Uterus (tissue), 4 donors: ENCODE measurements around the gene NPL. TPM values are rescaled to one million over a fixed set of nuclear protein-coding genes. Genes with fewer than 3 reads are reported as not detected.

Experiments used
- DNase-seq, 2 donors: peaks; one replicate each; pipeline ENCODE4 v3.0.0-alpha.2; 2019 to 2020
- H3K27ac ChIP-seq, 2 donors: fragments of 200-600 bp; sonication (generic); 1 replicate in 1 of 2; 2 replicates in 1 of 2; pipeline ENCODE4 v1.5.1; 2016 to 2018
- H3K27me3 ChIP-seq, 2 donors: fragments of 200-600 bp; sonication (generic); one replicate each; pipeline ENCODE4 v1.5.1; 2018 to 2019; ENCODE audit warnings: control low read depth in 1 of 2
- H3K36me3 ChIP-seq, 2 donors: fragments of 200-600 bp; sonication (generic); one replicate each; pipeline ENCODE4 v1.5.1; 2019; ENCODE audit warnings: control low read depth in 1 of 2
- H3K4me1 ChIP-seq, 2 donors: fragments of 200-600 bp; sonication (generic); one replicate each; pipeline ENCODE4 v1.5.1; 2018 to 2019; ENCODE audit warnings: control low read depth in 1 of 2
- H3K4me3 ChIP-seq, 2 donors: fragments of 200-600 bp; sonication (generic); 1 replicate in 1 of 2; 2 replicates in 1 of 2; pipeline ENCODE4 v1.5.1; 2018 to 2019; ENCODE audit warnings: mild to moderate bottlenecking in 1 of 2
- H3K9me3 ChIP-seq, 2 donors: fragments of 200-600 bp; sonication (generic); one replicate each; pipeline ENCODE4 v1.5.1; 2019; ENCODE audit warnings: control low read depth in 1 of 2
- CTCF ChIP-seq, 4 experiments: fragments of 200-600 bp in 2 of 4; fragments of 450-650 bp in 2 of 4; sonication (generic) in 2 of 4; IDR thresholded peaks; one replicate each; pipeline ENCODE4 v1.5.1; 2016 to 2019; ENCODE audit warnings: antibody characterized with exemption in 4 of 4, mild to moderate bottlenecking in 2 of 4, moderate library complexity in 1 of 4
- POLR2A ChIP-seq, 2 donors: fragments of 450-650 bp; IDR thresholded peaks; one replicate each; pipeline ENCODE4 v1.6.1; 2016; ENCODE audit warnings: antibody characterized with exemption in 2 of 2, mild to moderate bottlenecking in 1 of 2, moderate library complexity in 1 of 2
- intact Hi-C: fragments of 100-400 bp; cut with DNase I; formaldehyde crosslinking; loops from one replicate; pipeline ENCODE4 v1.15.1; 2023; ENCODE audit warnings: low total_unique reads
- total RNA-seq, 4 donors: library from RNA; depleted of rRNA in 3 of 4; stranded (reverse); fragments of >200 nt in 3 of 4; gene quantifications; one replicate each; pipeline versions ENCODE4 v1.1.0 to v1.2.4, GENCODE V29; 2014 to 2023
- donor health status: DM: yes; HTN: yes; CAD: no.

Gene NPL
- total RNA-seq, 4 donors from 2014 or later: 0.29 to 9.9 (median 4.4) TPM

DNA sequence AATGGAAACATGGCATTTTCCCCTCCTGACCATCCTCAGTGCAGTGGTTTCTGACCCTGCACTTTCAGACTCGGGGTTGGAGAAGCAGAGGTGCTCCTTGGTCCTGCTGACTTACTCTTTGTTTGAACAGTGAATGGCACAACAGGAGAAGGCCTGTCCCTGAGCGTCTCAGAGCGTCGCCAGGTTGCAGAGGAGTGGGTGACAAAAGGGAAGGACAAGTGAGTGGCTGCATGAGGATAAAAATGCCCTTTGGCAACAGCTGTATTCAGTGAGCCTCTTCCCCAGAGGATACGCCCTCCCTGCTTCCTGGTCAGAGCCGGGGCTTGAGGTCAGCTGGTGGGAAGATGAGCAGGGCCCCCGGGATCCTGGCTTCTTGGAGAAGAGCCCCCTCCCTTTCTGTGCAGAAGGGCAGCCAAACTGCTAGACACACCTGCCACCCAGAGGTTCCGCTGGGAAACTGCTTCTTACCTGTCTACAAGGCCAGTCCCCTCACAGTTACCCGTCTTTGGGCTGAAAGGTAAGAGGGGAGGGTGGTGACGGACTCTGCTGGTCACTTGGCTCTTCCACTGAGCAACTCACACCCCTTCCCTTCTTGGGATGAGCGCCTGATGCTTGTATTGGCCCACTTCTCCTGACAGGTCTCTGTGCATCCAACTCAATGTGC lies 16.6 kb downstream of the NPL start:
- Histone ChIP-seq H3K9me3 (no peaks in the 10 kb centered on the region), H3K4me3 (no peak overlapping the region), H3K4me1 (no peaks in the 10 kb centered on the region), H3K36me3 (no peaks in the 10 kb centered on the region), H3K27ac (no peak overlapping the region), H3K27me3 (no peaks in the 10 kb centered on the region)
- no peak for TF ChIP-seq CTCF (IDR thresholded peaks at IDR 0.05)
- no peak for TF ChIP-seq POLR2A (IDR thresholded peaks at IDR 0.05)
- intact Hi-C loops: no loop called here
- DNase-seq: no peak

DNA sequence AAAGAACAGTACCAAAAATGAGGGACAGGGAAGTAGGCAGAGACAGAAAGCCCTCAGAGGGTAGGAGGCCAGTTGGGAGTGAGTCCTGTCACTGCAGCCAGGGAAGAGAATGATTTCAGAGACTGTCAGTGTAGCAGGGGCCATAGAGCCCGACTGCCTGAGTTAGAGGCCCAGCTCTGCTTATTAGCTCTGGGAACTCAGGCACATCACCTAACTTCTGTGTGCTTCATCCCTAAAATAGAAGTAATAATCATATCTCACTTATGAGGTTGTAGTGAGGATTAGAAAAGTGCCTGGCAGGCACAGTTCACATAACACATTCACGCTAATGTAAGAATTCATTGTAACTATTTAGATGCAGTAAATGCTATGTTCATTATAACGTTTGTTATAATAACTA lies 18.3 kb downstream of the NPL start:
- TF ChIP-seq POLR2A (IDR thresholded peaks at IDR 0.05) (no peak), CTCF (IDR thresholded peaks at IDR 0.05) (no peak)
- no peak for DNase-seq
- Histone ChIP-seq H3K27me3 (no peaks in the 10 kb centered on the region), H3K9me3 (no peaks in the 10 kb centered on the region), H3K4me3 (no peak overlapping the region), H3K36me3 (no peaks in the 10 kb centered on the region), H3K27ac (no peak overlapping the region), H3K4me1 (no peaks in the 10 kb centered on the region)
- intact Hi-C loops: no loop called here

GRCh38 chr1:182809414-182809957 lies 19.9 kb downstream of the NPL start:
- no peak for DNase-seq
- intact Hi-C loops: no loop called here
- Histone ChIP-seq H3K4me1 (no peaks in the 10 kb centered on the region), H3K36me3 (no peaks in the 10 kb centered on the region), H3K9me3 (no peaks in the 10 kb centered on the region), H3K27ac (no peak overlapping the region), H3K4me3 (no peak overlapping the region), H3K27me3 (no peaks in the 10 kb centered on the region)
- no peak for TF ChIP-seq POLR2A (IDR thresholded peaks at IDR 0.05)
- no peak for TF ChIP-seq CTCF (IDR thresholded peaks at IDR 0.05)

DNA sequence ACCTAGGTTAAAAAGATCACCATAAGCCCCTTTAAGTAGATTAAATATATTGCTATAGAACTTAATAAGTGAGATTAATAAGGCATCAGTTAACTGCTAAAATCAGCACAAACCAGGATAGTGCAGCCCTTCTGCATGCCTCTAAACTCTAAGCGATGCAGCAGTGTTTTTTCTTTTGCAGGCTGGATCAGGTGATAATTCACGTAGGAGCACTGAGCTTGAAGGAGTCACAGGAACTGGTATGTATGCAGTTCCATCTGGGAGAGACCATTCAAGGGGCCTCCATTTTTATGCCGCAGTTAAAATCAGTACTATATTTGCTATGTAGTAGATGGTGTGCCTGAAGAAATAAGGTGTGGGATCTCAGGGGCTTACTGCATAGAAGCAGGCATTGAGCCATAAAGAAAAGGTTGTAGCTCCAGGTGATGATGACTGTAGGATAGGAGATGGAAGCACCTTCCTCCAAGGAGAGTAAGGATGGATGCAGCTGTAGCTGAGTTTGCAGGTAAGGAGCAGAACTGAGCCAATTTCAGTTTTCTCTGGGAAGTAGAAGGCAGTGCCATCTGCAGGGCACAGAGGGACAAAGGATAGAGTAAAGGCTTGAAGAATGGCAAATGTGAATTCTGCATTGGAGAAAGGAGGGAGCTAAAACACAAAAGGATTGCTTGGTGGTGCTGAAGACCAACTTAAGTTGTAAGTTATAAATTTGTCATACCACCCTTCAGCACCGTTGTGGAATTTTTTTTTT lies 22.6 kb downstream of the NPL start:
- Histone ChIP-seq H3K27ac (no peak overlapping the region), H3K36me3 (no peaks in the 10 kb centered on the region), H3K4me3 (no peak overlapping the region), H3K4me1 (no peaks in the 10 kb centered on the region), H3K9me3 (no peaks in the 10 kb centered on the region), H3K27me3 (no peaks in the 10 kb centered on the region)
- TF ChIP-seq POLR2A (IDR thresholded peaks at IDR 0.05) (no peak), CTCF (IDR thresholded peaks at IDR 0.05) (no peak)
- DNase-seq: no peak
- intact Hi-C loops: no loop called here

DNA sequence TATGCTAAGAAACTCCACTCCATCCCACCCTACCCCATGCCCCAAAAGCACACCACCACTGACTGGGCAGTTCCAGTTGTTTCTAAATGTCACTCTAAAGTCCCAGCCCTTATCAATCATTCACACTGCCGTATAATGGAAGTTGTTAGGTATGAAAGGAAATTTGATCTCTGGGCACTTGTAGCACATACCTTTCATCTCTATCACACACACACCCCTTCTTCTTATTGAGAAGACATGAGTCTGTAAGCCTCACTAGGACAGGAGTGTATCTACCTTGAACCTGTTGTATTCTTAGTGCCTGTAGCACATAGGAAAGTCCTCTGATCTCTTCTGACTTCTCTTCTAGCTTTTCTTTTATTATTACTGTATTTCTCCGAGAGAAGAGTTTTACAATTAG lies 27.3 kb downstream of the NPL start:
- DNase-seq: no peak
- no peaks in the 10 kb centered on the region for H3K4me1 ChIP-seq
- no peak for TF ChIP-seq POLR2A (IDR thresholded peaks at IDR 0.05)
- TF ChIP-seq CTCF (IDR thresholded peaks at IDR 0.05): no peak
- H3K27ac ChIP-seq: no peak overlapping the region
- H3K27me3 ChIP-seq: no peaks in the 10 kb centered on the region
- no peak overlapping the region for H3K4me3 ChIP-seq
- H3K9me3 ChIP-seq: no peaks in the 10 kb centered on the region
- H3K36me3 ChIP-seq: no peaks in the 10 kb centered on the region
- intact Hi-C loops: no loop called here
